Measurements from ENCODE around the gene EXO5.
"Not testable (repeated sequence)": the region's sequence is repeated elsewhere in the genome, so short reads cannot be mapped to it uniquely, and the experiment has no call there.

Gene EXO5

GRCh38 chr1:40508375-40509341, at the start of gene EXO5:
TSS of gene EXO5 (plus strand) at chr1:40508767. CDS start at chr1:40514545, 5,778 bp downstream.
- peak; percentile 73 to 84 for DNase-seq (ENCODE audit: low read depth in 2 of 2)

GRCh38 chr1:40462956-40463590, 45.5 kb upstream of the EXO5 start:
- DNase-seq (ENCODE audit: low read depth in 2 of 2): no peak

GRCh38 chr1:40469327-40469726, 39.2 kb upstream of the EXO5 start:
- no peak for DNase-seq (ENCODE audit: low read depth in 2 of 2)

- no peak for DNase-seq (ENCODE audit: low read depth in 2 of 2)
Observed at GRCh38 chr1:40475268-40475667, 33.3 kb upstream of the EXO5 start.

- peak; percentile 30 to 53 for DNase-seq (ENCODE audit: low read depth in 2 of 2)
Observed at GRCh38 chr1:40476924-40477677, 31.5 kb upstream of the EXO5 start, which contains the start of gene ZFP69. TSS of gene ZFP69 (plus strand) at chr1:40477290. CDS start at chr1:40479362, 2,072 bp downstream.

- no peak for DNase-seq (ENCODE audit: low read depth in 2 of 2)
Observed at GRCh38 chr1:40477678-40478053, 30.9 kb upstream of the EXO5 start.

- no peak for DNase-seq (ENCODE audit: low read depth in 2 of 2)
Observed at GRCh38 chr1:40478276-40478675, 30.3 kb upstream of the EXO5 start.

GRCh38 chr1:40479156-40479555, 29.4 kb upstream of the EXO5 start:
- DNase-seq (ENCODE audit: low read depth in 2 of 2): no peak

GRCh38 chr1:40495315-40495903, 13.2 kb upstream of the EXO5 start:
- DNase-seq (ENCODE audit: low read depth in 2 of 2): no peak

GRCh38 chr1:40502651-40503050, 5.9 kb upstream of the EXO5 start:
- DNase-seq (ENCODE audit: low read depth in 2 of 2): not testable (repeated sequence)

GRCh38 chr1:40507973-40508372, 594 bp upstream of the EXO5 start:
- no peak for DNase-seq (ENCODE audit: low read depth in 2 of 2)

GRCh38 chr1:40519517-40519916, 10.9 kb downstream of the EXO5 start:
- DNase-seq (ENCODE audit: low read depth in 2 of 2): no peak

GRCh38 chr1:40530735-40531380, 22.3 kb downstream of the EXO5 start:
- DNase-seq (ENCODE audit: low read depth in 2 of 2): no peak

GRCh38 chr1:40531381-40532061, 23.0 kb downstream of the EXO5 start, which contains the start of gene ZNF684:
TSS of gene ZNF684 (plus strand) at chr1:40531637. CDS start at chr1:40533167, 1,530 bp downstream.
- DNase-seq (ENCODE audit: low read depth in 2 of 2): peak; percentile 71 to 77

- no peak for DNase-seq (ENCODE audit: low read depth in 2 of 2)
Observed at GRCh38 chr1:40532062-40532389, 23.5 kb downstream of the EXO5 start.

- peak in 1 of 2 donors; percentile 19 for DNase-seq (ENCODE audit: low read depth in 2 of 2)
Observed at GRCh38 chr1:40532844-40533424, 24.4 kb downstream of the EXO5 start.

- DNase-seq (ENCODE audit: low read depth in 2 of 2): no peak
Observed at GRCh38 chr1:40534589-40534988, 26.0 kb downstream of the EXO5 start.

GRCh38 chr1:40535732-40536131, 27.2 kb downstream of the EXO5 start:
- no peak for DNase-seq (ENCODE audit: low read depth in 2 of 2)

- DNase-seq (ENCODE audit: low read depth in 2 of 2): no peak
Observed at GRCh38 chr1:40539338-40539737, 30.8 kb downstream of the EXO5 start.

GRCh38 chr1:40546957-40547356, 38.4 kb downstream of the EXO5 start:
- no peak for DNase-seq (ENCODE audit: low read depth in 2 of 2)
